NK-92 (cell line): ENCODE measurements around the gene UGT2A3.

ENCODE experiments used
- DNase-seq: peaks from one replicate; lab custom pipeline; 2025; ENCODE audit not compliant: unreplicated experiment; lab: John Stamatoyannopoulos, UW

The UGT2A3 gene

GRCh38 chr4:68917016-68917415 lies 34.6 kb downstream of the UGT2A3 start:
- no peak for DNase-seq

DNA sequence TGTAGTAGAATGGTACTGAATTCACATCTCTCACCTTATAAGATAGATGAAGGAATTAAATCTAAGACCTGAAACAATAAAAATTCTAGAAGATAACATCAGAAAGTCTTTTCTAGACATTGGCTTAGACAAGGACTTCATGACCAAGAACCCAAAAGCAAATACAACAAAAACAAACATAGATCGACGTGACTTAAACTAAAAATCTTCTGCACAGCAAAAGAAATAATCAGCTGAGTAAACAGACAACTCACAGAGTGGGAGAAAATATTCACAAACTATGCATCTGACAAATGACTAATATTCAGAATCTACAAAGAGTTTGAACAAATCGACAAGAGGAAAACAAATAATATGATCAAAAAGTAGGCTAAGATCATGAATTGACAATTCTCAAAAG lies 38.8 kb downstream of the UGT2A3 start:
- DNase-seq = no peak

DNA sequence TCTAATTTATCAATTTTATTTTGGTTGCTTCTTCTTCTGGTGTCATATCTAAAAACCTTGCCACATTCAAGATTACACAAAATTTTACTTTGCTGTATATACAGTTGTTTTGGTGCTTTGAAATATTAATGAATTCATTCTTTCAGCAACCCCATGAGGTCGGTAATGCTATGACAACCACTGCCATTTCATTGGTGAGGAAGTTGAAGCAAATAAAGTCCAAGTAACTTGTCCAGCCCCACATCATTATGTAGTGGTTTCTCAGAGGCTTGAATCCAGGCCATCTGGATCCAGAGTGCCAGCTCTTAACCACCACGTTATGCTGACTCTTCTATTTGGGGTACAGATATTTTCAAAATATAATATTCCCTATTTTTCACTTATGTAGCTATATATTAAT lies 42.2 kb downstream of the UGT2A3 start:
- DNase-seq = no peak

- no peak for DNase-seq
Measured at GRCh38 chr4:68907788-68908700, 43.6 kb downstream of the UGT2A3 start.

DNA sequence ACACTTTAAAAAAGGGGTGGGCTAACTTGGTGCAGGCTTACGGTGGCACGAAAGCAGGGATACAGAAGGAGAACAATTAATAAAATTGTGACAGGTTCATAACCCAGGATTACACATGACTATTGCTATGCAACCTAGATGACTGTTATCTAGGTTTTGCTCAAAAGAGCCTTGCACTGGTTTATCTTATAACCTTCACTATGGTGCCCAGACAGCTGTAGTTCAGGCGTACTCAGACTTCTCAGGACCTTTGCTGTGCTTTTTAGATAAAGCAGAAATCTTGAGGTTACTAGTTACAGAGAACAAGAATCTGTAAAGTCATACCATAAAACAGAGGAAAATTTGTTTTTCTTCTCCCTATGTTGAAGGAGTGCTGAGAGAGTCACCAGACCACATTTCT lies 44.4 kb downstream of the UGT2A3 start:
- no peak for DNase-seq

DNA sequence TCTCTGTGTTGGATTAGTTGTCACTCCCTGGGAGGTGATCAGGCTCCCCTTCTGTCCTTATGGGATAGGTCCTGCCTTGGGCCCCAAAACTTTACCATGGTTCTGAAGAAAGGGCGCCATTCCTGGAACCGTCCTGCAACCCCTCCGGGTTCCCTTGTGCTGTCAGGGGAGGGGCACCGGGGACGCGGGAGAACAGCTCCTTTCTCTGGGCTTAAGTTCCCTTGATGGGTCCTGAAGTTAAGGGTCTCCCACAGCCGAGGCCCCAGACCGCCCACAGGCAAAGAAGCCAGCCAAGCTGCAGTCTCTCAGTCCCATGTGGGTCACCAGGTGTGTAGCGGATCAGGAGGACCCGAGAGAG lies 44.8 kb downstream of the UGT2A3 start:
- DNase-seq = no peak

- DNase-seq = no peak
Measured at GRCh38 chr4:68905939-68906779, 45.4 kb downstream of the UGT2A3 start.

DNA sequence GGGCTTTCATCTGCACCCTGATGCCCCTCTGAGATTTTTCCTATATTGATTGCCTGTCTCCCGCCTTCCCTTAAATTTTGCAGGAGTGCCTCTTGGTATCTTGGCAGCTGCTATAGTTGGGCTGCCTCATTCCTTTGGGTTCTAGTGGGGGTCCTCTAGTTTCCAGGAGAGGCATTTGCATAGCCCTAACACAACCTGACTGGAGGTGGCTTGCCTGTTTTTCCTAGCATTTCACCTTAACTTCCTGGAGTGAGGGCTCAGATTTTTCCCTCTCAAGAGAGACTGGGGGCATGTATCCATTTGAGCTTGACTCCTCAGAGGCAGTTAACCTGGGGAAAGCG lies 46.0 kb downstream of the UGT2A3 start:
- DNase-seq = no peak

GRCh38 chr4:68904786-68905185 lies 46.8 kb downstream of the UGT2A3 start:
- no peak for DNase-seq

GRCh38 chr4:68896749-68897148 lies 54.9 kb downstream of the UGT2A3 start:
- DNase-seq = no peak

- no peak for DNase-seq
Measured at GRCh38 chr4:68895561-68896198, 55.9 kb downstream of the UGT2A3 start.

DNA sequence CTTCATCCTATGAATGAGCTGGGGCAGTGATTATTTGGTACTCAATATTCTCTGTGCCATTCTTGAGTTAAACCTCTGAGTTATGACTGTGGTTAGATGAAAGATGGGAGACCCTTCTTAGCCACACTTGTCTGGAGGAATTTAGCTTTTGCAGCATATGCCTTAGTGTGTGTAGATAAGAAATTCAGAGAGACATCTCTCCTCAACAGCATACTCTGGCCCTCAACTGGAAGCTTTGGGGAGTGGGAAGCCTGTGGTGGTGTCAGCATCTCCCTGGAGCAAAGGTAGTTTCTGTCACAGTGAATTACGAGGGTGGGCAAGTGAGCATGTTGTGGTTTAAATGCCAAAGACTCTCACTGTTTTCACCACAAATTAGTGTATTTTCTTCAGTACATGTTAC lies 58.7 kb downstream of the UGT2A3 start:
- no peak for DNase-seq

GRCh38 chr4:68891678-68892077 lies 59.9 kb downstream of the UGT2A3 start:
- DNase-seq = no peak

- no peak for DNase-seq
Measured at GRCh38 chr4:68885545-68885944, 66.1 kb downstream of the UGT2A3 start.

- DNase-seq = no peak
Measured at GRCh38 chr4:68883870-68884269, 67.7 kb downstream of the UGT2A3 start.
